ENCODE data around the gene LRCOL1. TPM values are rescaled to one million over a fixed set of nuclear protein-coding genes. Genes with fewer than 3 reads are reported as not detected.

LRCOL1 gene
- total RNA-seq, 2 experiments from 2014 or later = not detected

- Mint-ChIP-seq H3K4me1 (ENCODE audit: low read depth) (peaks cover 11% of the 10 kb centered on the region), H3K36me3 (ENCODE audit: low read depth) (no peaks in the 10 kb centered on the region), H3K4me3 (no peak overlapping the region), H3K27ac (no peak overlapping the region), H3K27me3 (peaks cover 32% of the 10 kb centered on the region), H3K9me3 (no peaks in the 10 kb centered on the region)
- ChIA-PET POLR2A (no interaction called here), CTCF (no interaction called here)
- Histone ChIP-seq H3K9me3 (ENCODE audit: control insufficient read depth in 1 of 2, insufficient read depth in 1 of 2, low read length in 2 of 2) (peaks cover 19 to 22% of the 10 kb centered on the region in 2 experiments), H3K27me3 (ENCODE audit: control insufficient read depth in 1 of 2, insufficient read depth in 2 of 2, low read length in 2 of 2) (peaks cover 33 to 34% of the 10 kb centered on the region in 2 experiments), H3K4me1 (ENCODE audit: insufficient read depth, low read length) (peaks cover 12% of the 10 kb centered on the region), H3K27ac (ENCODE audit: low read depth in 1 of 2, low read length in 2 of 2) (no peak overlapping the region), H3K4me3 (ENCODE audit: low read length) (no peak overlapping the region), H3K36me3 (ENCODE audit: insufficient read depth, low read length) (no peaks in the 10 kb centered on the region)
- ATAC-seq (ENCODE audit: poor library complexity) = no peak
- DNase-seq = peak in 1 of 14 experiments; percentile 18
- TF ChIP-seq CTCF (IDR thresholded peaks at IDR 0.05) = no peak
- intact Hi-C loops (cut with DNase I, micrococcal nuclease) = no loop called here
Observed at GRCh38 chr12:132617822-132618682, 7.7 kb upstream of the LRCOL1 start.

DNA sequence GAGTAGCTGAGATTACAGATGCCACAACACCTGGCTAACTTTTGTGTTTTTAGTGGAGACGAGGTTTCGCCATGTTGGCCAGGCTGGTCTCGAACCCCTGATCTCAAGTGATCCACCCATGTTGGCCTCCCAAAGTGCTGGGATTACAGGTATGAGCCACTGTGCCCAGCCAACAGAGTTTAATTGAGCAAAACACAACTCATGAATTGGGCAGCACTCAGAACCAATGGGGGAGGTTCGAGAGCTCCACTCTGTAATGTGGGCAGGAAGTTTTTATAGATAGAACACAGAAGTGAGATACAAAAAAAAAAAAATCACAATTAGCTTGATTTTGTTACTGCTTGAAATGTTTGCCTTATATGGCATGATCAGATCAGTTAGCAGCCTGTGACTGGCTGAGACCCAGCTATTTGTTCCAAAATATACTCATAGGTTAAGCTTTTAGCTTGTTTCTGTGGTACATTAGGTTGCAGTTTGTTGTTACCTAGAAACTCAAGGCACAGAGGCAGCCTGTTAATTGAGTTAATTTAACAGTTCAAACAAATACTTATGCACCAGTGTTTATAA is 6.8 kb upstream of the LRCOL1 start:
- H3K9me3 ChIP-seq (ENCODE audit: control insufficient read depth in 1 of 2, insufficient read depth in 1 of 2, low read length in 2 of 2) = peaks cover 19 to 22% of the 10 kb centered on the region in 2 experiments
- ChIA-PET CTCF (no interaction called here), POLR2A (no interaction called here)
- Mint-ChIP-seq H3K9me3 (no peaks in the 10 kb centered on the region), H3K36me3 (ENCODE audit: low read depth) (no peaks in the 10 kb centered on the region), H3K27ac (no peak overlapping the region), H3K4me3 (no peak overlapping the region), H3K27me3 (peaks cover 30% of the 10 kb centered on the region), H3K4me1 (ENCODE audit: low read depth) (peaks cover 11% of the 10 kb centered on the region)
- no peak overlapping the region for H3K4me3 ChIP-seq (ENCODE audit: low read length)
- intact Hi-C loops (cut with DNase I, micrococcal nuclease) = no loop called here
- no peak for TF ChIP-seq CTCF (IDR thresholded peaks at IDR 0.05)
- no peaks in the 10 kb centered on the region for H3K36me3 ChIP-seq (ENCODE audit: insufficient read depth, low read length)
- H3K27me3 ChIP-seq (ENCODE audit: control insufficient read depth in 1 of 2, insufficient read depth in 2 of 2, low read length in 2 of 2) = peaks cover 33 to 34% of the 10 kb centered on the region in 2 experiments
- H3K27ac ChIP-seq (ENCODE audit: low read depth in 1 of 2, low read length in 2 of 2) = no peak overlapping the region
- H3K4me1 ChIP-seq (ENCODE audit: insufficient read depth, low read length) = peaks cover 12% of the 10 kb centered on the region
- DNase-seq = no peak
- ATAC-seq (ENCODE audit: poor library complexity) = no peak

GRCh38 chr12:132615579-132616038 is 5.2 kb upstream of the LRCOL1 start:
- Mint-ChIP-seq H3K4me3 (no peak overlapping the region), H3K27me3 (peaks cover 42% of the 10 kb centered on the region), H3K4me1 (ENCODE audit: low read depth) (peaks cover 11% of the 10 kb centered on the region), H3K9me3 (no peaks in the 10 kb centered on the region), H3K36me3 (ENCODE audit: low read depth) (no peaks in the 10 kb centered on the region), H3K27ac (no peak overlapping the region)
- H3K9me3 ChIP-seq (ENCODE audit: control insufficient read depth in 1 of 2, insufficient read depth in 1 of 2, low read length in 2 of 2) = peaks cover 22 to 34% of the 10 kb centered on the region in 2 experiments
- intact Hi-C loops (cut with DNase I, micrococcal nuclease) = loop anchor here (1.0 to 2.0 kb wide), 2 partner anchors 200 to 461 kb away; no protein-coding TSS in a partner anchor
- ATAC-seq (ENCODE audit: poor library complexity) = no peak
- ChIA-PET POLR2A (no interaction called here), CTCF (interaction anchor here (1.1 to 2.1 kb wide), 8 partner anchors 10 to 462 kb away, joined by 3 to 11 read pairs (median 4); no protein-coding TSS in a partner anchor)
- peaks cover 12% of the 10 kb centered on the region for H3K4me1 ChIP-seq (ENCODE audit: insufficient read depth, low read length)
- H3K36me3 ChIP-seq (ENCODE audit: insufficient read depth, low read length) = no peaks in the 10 kb centered on the region
- TF ChIP-seq CTCF (IDR thresholded peaks at IDR 0.05) = no peak
- H3K4me3 ChIP-seq (ENCODE audit: low read length) = no peak overlapping the region
- H3K27ac ChIP-seq (ENCODE audit: low read depth in 1 of 2, low read length in 2 of 2) = no peak overlapping the region
- DNase-seq = peak in 1 of 14 experiments; percentile 22
- peaks cover 35 to 38% of the 10 kb centered on the region in 2 experiments for H3K27me3 ChIP-seq (ENCODE audit: control insufficient read depth in 1 of 2, insufficient read depth in 2 of 2, low read length in 2 of 2)
